CD4-positive, alpha-beta T cell (primary cell): ENCODE measurements around the gene PLEKHA4. TPM values are rescaled to one million over a fixed set of nuclear protein-coding genes. Genes with fewer than 3 reads are reported as not detected.
A peak's percentile ranks its signal among the peaks of the same experiment; 100 is the strongest.

Experiments used
- ATAC-seq: fragments of 200-7000 bp; cut with Tn5 transposase; one replicate; pipeline ENCODE4 v1.10.0; 2022; ENCODE audit warnings: mild to moderate bottlenecking; ENCODE audit not compliant: poor library complexity
- CTCF ChIA-PET: fragments of 350-600 bp; sonication (Branson Sonifier 250); formaldehyde crosslinking; loops from one replicate; lab custom pipeline; 2021; ENCODE audit warnings: antibody characterized with exemption, inconsistent platforms; lab: Charles Lee
- POLR2A ChIA-PET: fragments of 350-600 bp; sonication (Branson Sonifier 250); formaldehyde crosslinking; loops from one replicate; lab custom pipeline; 2021; ENCODE audit warnings: antibody characterized with exemption, inconsistent platforms; lab: Charles Lee
- DNase-seq, 14 experiments: peaks; one replicate each; pipeline ENCODE4 v3.0.0-alpha.2; 2013 to 2020; ENCODE audit warnings: mixed read lengths in 2 of 14
- H3K27ac ChIP-seq, 2 donors: one replicate each; pipeline versions ENCODE4 v1.5.1 to v1.7.0; 2013; ENCODE audit warnings: low read length in 2 of 2, low read depth in 1 of 2, mild to moderate bottlenecking in 1 of 2
- H3K27me3 ChIP-seq, 2 experiments: 1 replicate in 1 of 2; 2 replicates in 1 of 2; pipeline versions ENCODE4 v1.6.1 to v1.7.0; 2013; ENCODE audit warnings: low read length in 2 of 2, control low read depth in 1 of 2, mild to moderate bottlenecking in 1 of 2, moderate library complexity in 1 of 2; ENCODE audit not compliant: insufficient read depth in 2 of 2, control insufficient read depth in 1 of 2
- H3K36me3 ChIP-seq: one replicate; pipeline ENCODE4 v1.6.1; 2013; ENCODE audit warnings: low read length, control low read depth; ENCODE audit not compliant: insufficient read depth
- H3K4me1 ChIP-seq: one replicate; pipeline ENCODE4 v1.6.1; 2013; ENCODE audit warnings: low read length, control low read depth; ENCODE audit not compliant: insufficient read depth
- H3K4me3 ChIP-seq: one replicate; pipeline ENCODE4 v1.5.1; 2013; ENCODE audit warnings: mild to moderate bottlenecking, low read length, moderate library complexity
- H3K9me3 ChIP-seq, 2 experiments: 1 replicate in 1 of 2; 2 replicates in 1 of 2; pipeline versions ENCODE4 v1.6.1 to v1.7.0; 2013; ENCODE audit warnings: low read length in 2 of 2, mild to moderate bottlenecking in 2 of 2, control low read depth in 1 of 2, moderate library complexity in 1 of 2; ENCODE audit not compliant: control insufficient read depth in 1 of 2, insufficient read depth in 1 of 2
- H3K27ac Mint-ChIP-seq: one replicate; pipeline ENCODE4 v1.8.0; 2020; ENCODE audit warnings: mixed read lengths
- H3K27me3 Mint-ChIP-seq: one replicate; pipeline ENCODE4 v1.8.0; 2021; ENCODE audit warnings: mixed read lengths
- H3K36me3 Mint-ChIP-seq: one replicate; pipeline ENCODE4 v1.8.0; 2021; ENCODE audit warnings: low read depth, mixed read lengths
- H3K4me1 Mint-ChIP-seq: one replicate; pipeline ENCODE4 v1.8.0; 2021; ENCODE audit warnings: low read depth, mixed read lengths
- H3K4me3 Mint-ChIP-seq: one replicate; pipeline ENCODE4 v1.8.0; 2020; ENCODE audit warnings: mild to moderate bottlenecking, mixed read lengths
- H3K9me3 Mint-ChIP-seq: one replicate; pipeline ENCODE4 v1.8.0; 2020; ENCODE audit warnings: mixed read lengths
- CTCF ChIP-seq: fragments of 200-600 bp; IDR thresholded peaks from one replicate; pipeline ENCODE4 v1.8.0; 2022; ENCODE audit warnings: antibody characterized with exemption, mild to moderate bottlenecking
- intact Hi-C, 2 experiments: fragments of 100-400 bp; cut with DNase I in 1 of 2; cut with micrococcal nuclease in 1 of 2; formaldehyde crosslinking; loops; one replicate each; pipeline versions ENCODE4 v1.15.1 to v1.9.0; 2023 to 2025; cut with DNase I, micrococcal nuclease
- polyA plus RNA-seq, 2 donors: library from polyadenylated mRNA; unstranded; fragments of 120-200 nt; gene quantifications; one replicate each; pipeline ENCODE4 v1.2.1, GENCODE V29; 2013
- total RNA-seq, 174 experiments: library from RNA in 2 of 174; stranded (reverse) in 2 of 174; gene quantifications; one replicate each; pipeline ENCODE4 v1.2.3 and lab custom pipeline; 2021 to 2026

PLEKHA4 gene
- 1 to 10 TPM; 1.4 to 2.7 TPM for total RNA-seq
- polyA plus RNA-seq (2013, experiment 1 of 2) = 0.87 TPM
- polyA plus RNA-seq (2013, experiment 2 of 2) = 2.8 TPM
- total RNA-seq (lab: John Stamatoyannopoulos, UW) = 0.20 to 4.9 (median 2.2) reads per million in 172 experiments

DNA sequence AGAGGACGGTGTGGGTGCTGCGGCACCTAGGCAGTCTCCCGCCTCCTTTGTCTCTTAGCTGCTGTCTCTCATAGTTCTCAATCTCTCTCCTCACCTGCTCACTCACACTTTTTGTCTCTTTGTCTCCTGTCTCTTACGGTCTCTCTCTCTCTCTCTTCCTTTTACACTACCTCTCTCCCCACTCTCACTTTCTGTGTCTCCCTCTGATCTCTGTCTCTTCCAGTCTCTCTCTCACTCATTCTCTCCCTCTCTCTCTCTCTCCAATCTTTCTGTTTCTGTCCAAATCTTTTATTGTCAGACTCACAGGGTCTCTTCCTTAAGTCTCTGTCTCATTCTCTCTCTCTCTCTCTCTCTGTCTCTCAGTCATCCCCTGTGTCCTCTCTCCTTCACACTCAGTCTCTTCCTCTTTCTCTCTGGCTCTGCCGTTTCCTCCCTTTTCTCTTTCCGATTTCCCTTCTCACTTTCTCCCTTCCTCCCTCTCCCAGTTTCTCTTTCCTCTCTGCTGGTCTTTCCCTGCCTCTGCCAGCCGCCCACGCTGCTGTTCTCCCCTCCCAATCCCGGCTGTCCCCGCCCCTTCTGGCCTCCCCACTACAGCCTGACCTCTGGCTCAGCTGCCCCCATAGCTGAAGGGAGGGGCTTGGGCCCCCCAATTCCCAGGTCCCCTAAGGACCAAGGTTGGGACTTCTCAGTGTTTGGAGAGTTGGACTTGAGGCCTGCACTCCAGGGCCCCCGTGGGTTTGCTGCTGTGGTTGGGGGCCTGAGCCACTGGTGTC lies at the start of gene PLEKHA4:
PLEKHA4 (minus strand) TSS at position 504 of the 773 bp plus-strand sequence. CDS start 997 bp downstream, outside the sequence.
- CTCF ChIA-PET = no interaction called here
- H3K9me3 Mint-ChIP-seq = no peaks in the 10 kb centered on the region

GRCh38 chr19:48918071-48918470 lies 49.7 kb upstream of the PLEKHA4 start:
- Histone ChIP-seq H3K9me3 (no peaks in the 10 kb centered on the region), H3K4me1 (no peaks in the 10 kb centered on the region), H3K36me3 (peaks cover 65% of the 10 kb centered on the region), H3K27me3 (no peaks in the 10 kb centered on the region), H3K27ac (no peak overlapping the region), H3K4me3 (no peak overlapping the region)
- Mint-ChIP-seq H3K4me3 (no peak overlapping the region), H3K27ac (no peak overlapping the region), H3K9me3 (no peaks in the 10 kb centered on the region), H3K36me3 (peaks cover 61% of the 10 kb centered on the region), H3K4me1 (no peaks in the 10 kb centered on the region), H3K27me3 (no peaks in the 10 kb centered on the region)
- CTCF ChIA-PET = no interaction called here
- DNase-seq (no peak), ATAC-seq (no peak)
- TF ChIP-seq CTCF = no peak
- intact Hi-C loops = no loop called here
- POLR2A ChIA-PET = interaction anchor here (0.6 to 1.2 kb wide), 3 partner anchors 15 to 761 kb away, joined by 3 to 5 read pairs (median 5); partner anchors contain the start of genes DHDH and NUCB1

More for the DNA sequence above, at the start of gene PLEKHA4:
- no peak for TF ChIP-seq CTCF
- H3K27me3 ChIP-seq = peaks cover 0 to 2% of the 10 kb centered on the region in 2 experiments
- Mint-ChIP-seq H3K4me3 (no peak within 1 kb of the TSS), H3K36me3 (peaks cover 13% of the 10 kb centered on the region), H3K27ac (no peak within 1 kb of the TSS), H3K4me1 (peaks cover 14% of the 10 kb centered on the region), H3K27me3 (no peaks in the 10 kb centered on the region)
- peak in 1 of 14 experiments; percentile 29 for DNase-seq
- H3K27ac ChIP-seq = no peak within 1 kb of the TSS
- no peak for ATAC-seq
- no peak within 1 kb of the TSS for H3K4me3 ChIP-seq
- H3K9me3 ChIP-seq = no peaks in the 10 kb centered on the region
- intact Hi-C loops = no loop called here
- H3K4me1 ChIP-seq = peaks cover 10% of the 10 kb centered on the region
- H3K36me3 ChIP-seq = peaks cover 4% of the 10 kb centered on the region
- POLR2A ChIA-PET = no interaction called here

DNA sequence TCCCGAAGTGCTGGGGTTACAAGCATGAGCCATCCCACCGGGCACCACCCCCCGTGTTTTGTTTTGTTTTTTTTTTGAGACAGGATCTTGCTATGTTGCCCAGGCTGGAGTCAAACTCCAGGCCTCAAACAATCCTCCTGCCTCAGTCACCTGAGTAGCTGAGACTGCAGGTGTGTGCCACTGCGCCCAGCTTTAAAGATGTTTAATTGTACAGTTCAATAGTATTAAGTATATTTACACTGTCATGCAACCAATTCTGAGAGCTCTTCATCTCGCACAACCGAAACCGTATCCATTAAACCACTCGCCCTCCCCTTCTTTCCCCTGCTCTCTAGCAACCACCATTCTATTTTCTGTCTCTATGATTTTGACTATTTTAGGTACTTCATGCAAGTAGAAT lies 47.3 kb upstream of the PLEKHA4 start:
- H3K4me1 ChIP-seq = no peaks in the 10 kb centered on the region
- Mint-ChIP-seq H3K36me3 (peaks cover 65% of the 10 kb centered on the region), H3K27me3 (no peaks in the 10 kb centered on the region), H3K4me3 (no peak overlapping the region), H3K27ac (no peak overlapping the region), H3K4me1 (no peaks in the 10 kb centered on the region), H3K9me3 (no peaks in the 10 kb centered on the region)
- ChIA-PET CTCF (no interaction called here), POLR2A (interaction anchor here (1.1 kb wide), 1 partner anchor 51 kb away, joined by 3 read pairs; no protein-coding TSS in a partner anchor)
- intact Hi-C loops = no loop called here
- no peak for TF ChIP-seq CTCF
- DNase-seq (no peak), ATAC-seq (no peak)
- H3K27me3 ChIP-seq = no peaks in the 10 kb centered on the region
- no peak overlapping the region for H3K4me3 ChIP-seq
- H3K9me3 ChIP-seq = no peaks in the 10 kb centered on the region
- no peak overlapping the region for H3K27ac ChIP-seq
- H3K36me3 ChIP-seq = peaks cover 71% of the 10 kb centered on the region
